WTC11 (cell line): ENCODE results near the gene NAXE.

Experiments used
- FOXP1 ChIP-seq: sonication (generic); formaldehyde crosslinking; IDR thresholded peaks from 2 replicates; pipeline ENCODE4 v1.8.0; 2022; ENCODE audit warnings: missing genetic modification reagents, mild to moderate bottlenecking, moderate library complexity, borderline replicate concordance
- KAT7 ChIP-seq: sonication (generic); formaldehyde crosslinking; IDR thresholded peaks from 2 replicates; pipeline ENCODE4 v1.8.1; 2023; ENCODE audit warnings: missing genetic modification reagents, mild to moderate bottlenecking, borderline replicate concordance
- NR1H2 ChIP-seq: sonication (generic); formaldehyde crosslinking; IDR thresholded peaks from 2 replicates; pipeline ENCODE4 v1.9.0; 2021; ENCODE audit warnings: mild to moderate bottlenecking, moderate library complexity, missing genetic modification reagents
- RORB ChIP-seq: fragments of 250-450 bp; sonication (Bioruptor Pico); IDR thresholded peaks from 2 replicates; pipeline ENCODE4 v1.9.0; 2021; ENCODE audit warnings: mild to moderate bottlenecking
- TCF7 ChIP-seq: sonication (generic); formaldehyde crosslinking; IDR thresholded peaks from 2 replicates; pipeline ENCODE4 v1.8.0; 2022; ENCODE audit warnings: mild to moderate bottlenecking, low read depth, missing genetic modification reagents, moderate library complexity
- ZNF416 ChIP-seq: fragments of 250-450 bp; sonication (Bioruptor Pico); IDR thresholded peaks from 2 replicates; pipeline ENCODE4 v1.9.0; 2021; ENCODE audit warnings: mild to moderate bottlenecking, inconsistent platforms
- TF ChIP-seq, protein P1 (sequence below): sonication (generic); formaldehyde crosslinking; IDR thresholded peaks from 2 replicates; pipeline ENCODE4 v1.8.1; 2023; ENCODE audit warnings: mild to moderate bottlenecking, missing genetic modification reagents, moderate library complexity
- TF ChIP-seq, protein P2 (sequence below): fragments of 200-600 bp; IDR thresholded peaks from 2 replicates; pipeline ENCODE4 v1.8.0; 2022; ENCODE audit warnings: antibody characterized with exemption
- TF ChIP-seq, protein P3 (sequence below): sonication (generic); formaldehyde crosslinking; IDR thresholded peaks from 2 replicates; pipeline ENCODE4 v1.8.1; 2022; ENCODE audit warnings: mild to moderate bottlenecking, moderate library complexity, missing genetic modification reagents
- TF ChIP-seq, protein P4 (sequence below): sonication (generic); formaldehyde crosslinking; IDR thresholded peaks from 2 replicates; pipeline ENCODE4 v1.8.1; 2022; ENCODE audit warnings: low read depth, mild to moderate bottlenecking, moderate library complexity, missing genetic modification reagents, borderline replicate concordance
- TF ChIP-seq, protein P5 (sequence below): sonication (generic); formaldehyde crosslinking; IDR thresholded peaks from 2 replicates; pipeline ENCODE4 v1.8.0; 2022; ENCODE audit warnings: mild to moderate bottlenecking, missing genetic modification reagents
- TF ChIP-seq, protein P6 (sequence below): fragments of 250-450 bp; sonication (Bioruptor Pico); IDR thresholded peaks from 2 replicates; pipeline ENCODE4 v1.9.0; 2021; ENCODE audit warnings: moderate library complexity, mild to moderate bottlenecking, inconsistent platforms, borderline replicate concordance

DNA sequence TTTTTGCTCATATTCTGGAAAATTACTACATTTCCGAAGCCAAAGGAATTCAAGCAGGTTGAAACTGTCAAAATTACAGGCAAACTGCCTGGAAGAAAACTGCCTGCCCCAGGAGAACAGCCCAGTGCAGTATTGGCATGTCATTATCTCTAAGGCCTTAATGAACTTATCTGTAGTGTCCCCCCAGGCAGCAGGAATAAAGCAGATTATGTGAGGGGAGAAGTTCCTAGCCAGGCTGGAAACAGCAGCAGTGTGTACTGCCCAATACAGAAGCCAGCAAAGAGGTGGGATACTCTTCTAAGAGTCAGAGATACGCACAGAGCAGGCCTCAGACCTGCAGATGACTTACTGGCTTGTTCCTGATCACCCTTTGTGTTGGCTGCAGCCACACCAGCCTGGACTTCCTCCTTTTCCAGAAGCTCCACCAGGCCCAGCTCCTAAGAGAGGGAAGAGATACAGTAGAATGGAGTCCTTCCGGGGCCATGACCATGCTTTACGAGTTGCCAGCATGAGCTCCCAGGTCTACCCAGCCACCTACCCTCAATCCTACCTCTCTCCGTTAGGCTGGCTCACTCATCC, 30.9 kb upstream of the NAXE start:
- TF ChIP-seq, protein P1, sequence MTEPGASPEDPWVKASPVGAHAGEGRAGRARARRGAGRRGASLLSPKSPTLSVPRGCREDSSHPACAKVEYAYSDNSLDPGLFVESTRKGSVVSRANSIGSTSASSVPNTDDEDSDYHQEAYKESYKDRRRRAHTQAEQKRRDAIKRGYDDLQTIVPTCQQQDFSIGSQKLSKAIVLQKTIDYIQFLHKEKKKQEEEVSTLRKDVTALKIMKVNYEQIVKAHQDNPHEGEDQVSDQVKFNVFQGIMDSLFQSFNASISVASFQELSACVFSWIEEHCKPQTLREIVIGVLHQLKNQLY (CRISPR knock-in tag): no peak
- TF ChIP-seq FOXP1 (CRISPR knock-in tag): no peak
- TF ChIP-seq, protein P2, sequence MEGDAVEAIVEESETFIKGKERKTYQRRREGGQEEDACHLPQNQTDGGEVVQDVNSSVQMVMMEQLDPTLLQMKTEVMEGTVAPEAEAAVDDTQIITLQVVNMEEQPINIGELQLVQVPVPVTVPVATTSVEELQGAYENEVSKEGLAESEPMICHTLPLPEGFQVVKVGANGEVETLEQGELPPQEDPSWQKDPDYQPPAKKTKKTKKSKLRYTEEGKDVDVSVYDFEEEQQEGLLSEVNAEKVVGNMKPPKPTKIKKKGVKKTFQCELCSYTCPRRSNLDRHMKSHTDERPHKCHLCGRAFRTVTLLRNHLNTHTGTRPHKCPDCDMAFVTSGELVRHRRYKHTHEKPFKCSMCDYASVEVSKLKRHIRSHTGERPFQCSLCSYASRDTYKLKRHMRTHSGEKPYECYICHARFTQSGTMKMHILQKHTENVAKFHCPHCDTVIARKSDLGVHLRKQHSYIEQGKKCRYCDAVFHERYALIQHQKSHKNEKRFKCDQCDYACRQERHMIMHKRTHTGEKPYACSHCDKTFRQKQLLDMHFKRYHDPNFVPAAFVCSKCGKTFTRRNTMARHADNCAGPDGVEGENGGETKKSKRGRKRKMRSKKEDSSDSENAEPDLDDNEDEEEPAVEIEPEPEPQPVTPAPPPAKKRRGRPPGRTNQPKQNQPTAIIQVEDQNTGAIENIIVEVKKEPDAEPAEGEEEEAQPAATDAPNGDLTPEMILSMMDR: no peak
- TF ChIP-seq, protein P3, sequence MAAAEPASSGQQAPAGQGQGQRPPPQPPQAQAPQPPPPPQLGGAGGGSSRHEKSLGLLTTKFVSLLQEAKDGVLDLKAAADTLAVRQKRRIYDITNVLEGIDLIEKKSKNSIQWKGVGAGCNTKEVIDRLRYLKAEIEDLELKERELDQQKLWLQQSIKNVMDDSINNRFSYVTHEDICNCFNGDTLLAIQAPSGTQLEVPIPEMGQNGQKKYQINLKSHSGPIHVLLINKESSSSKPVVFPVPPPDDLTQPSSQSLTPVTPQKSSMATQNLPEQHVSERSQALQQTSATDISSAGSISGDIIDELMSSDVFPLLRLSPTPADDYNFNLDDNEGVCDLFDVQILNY: no peak
- TF ChIP-seq KAT7 (CRISPR knock-in tag): no peak
- TF ChIP-seq, protein P4, sequence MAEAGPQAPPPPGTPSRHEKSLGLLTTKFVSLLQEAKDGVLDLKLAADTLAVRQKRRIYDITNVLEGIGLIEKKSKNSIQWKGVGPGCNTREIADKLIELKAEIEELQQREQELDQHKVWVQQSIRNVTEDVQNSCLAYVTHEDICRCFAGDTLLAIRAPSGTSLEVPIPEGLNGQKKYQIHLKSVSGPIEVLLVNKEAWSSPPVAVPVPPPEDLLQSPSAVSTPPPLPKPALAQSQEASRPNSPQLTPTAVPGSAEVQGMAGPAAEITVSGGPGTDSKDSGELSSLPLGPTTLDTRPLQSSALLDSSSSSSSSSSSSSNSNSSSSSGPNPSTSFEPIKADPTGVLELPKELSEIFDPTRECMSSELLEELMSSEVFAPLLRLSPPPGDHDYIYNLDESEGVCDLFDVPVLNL (CRISPR knock-in tag): no peak
- no peak for TF ChIP-seq ZNF416 (CRISPR knock-in tag)
- no peak for TF ChIP-seq NR1H2 (CRISPR knock-in tag)
- no peak for TF ChIP-seq RORB (CRISPR knock-in tag)
- no peak for TF ChIP-seq TCF7 (CRISPR knock-in tag)
- TF ChIP-seq, protein P5, sequence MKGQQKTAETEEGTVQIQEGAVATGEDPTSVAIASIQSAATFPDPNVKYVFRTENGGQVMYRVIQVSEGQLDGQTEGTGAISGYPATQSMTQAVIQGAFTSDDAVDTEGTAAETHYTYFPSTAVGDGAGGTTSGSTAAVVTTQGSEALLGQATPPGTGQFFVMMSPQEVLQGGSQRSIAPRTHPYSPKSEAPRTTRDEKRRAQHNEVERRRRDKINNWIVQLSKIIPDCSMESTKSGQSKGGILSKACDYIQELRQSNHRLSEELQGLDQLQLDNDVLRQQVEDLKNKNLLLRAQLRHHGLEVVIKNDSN (CRISPR knock-in tag): no peak
- TF ChIP-seq, protein P6, sequence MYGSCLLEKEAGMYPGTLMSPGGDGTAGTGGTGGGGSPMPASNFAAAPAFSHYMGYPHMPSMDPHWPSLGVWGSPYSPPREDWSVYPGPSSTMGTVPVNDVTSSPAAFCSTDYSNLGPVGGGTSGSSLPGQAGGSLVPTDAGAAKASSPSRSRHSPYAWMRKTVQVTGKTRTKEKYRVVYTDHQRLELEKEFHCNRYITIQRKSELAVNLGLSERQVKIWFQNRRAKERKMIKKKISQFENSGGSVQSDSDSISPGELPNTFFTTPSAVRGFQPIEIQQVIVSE: no peak
